Measurements from ENCODE around the gene MCL1. TPM values are rescaled to one million over a fixed set of nuclear protein-coding genes. Genes with fewer than 3 reads are reported as not detected.

Gene MCL1
- total and polyA plus RNA-seq, 10 of the 15 experiments (the other 5 are each of a cell fraction or from before 2014, with no cell fraction given), result 18.1 to 148 (median 86.4) TPM

DNA sequence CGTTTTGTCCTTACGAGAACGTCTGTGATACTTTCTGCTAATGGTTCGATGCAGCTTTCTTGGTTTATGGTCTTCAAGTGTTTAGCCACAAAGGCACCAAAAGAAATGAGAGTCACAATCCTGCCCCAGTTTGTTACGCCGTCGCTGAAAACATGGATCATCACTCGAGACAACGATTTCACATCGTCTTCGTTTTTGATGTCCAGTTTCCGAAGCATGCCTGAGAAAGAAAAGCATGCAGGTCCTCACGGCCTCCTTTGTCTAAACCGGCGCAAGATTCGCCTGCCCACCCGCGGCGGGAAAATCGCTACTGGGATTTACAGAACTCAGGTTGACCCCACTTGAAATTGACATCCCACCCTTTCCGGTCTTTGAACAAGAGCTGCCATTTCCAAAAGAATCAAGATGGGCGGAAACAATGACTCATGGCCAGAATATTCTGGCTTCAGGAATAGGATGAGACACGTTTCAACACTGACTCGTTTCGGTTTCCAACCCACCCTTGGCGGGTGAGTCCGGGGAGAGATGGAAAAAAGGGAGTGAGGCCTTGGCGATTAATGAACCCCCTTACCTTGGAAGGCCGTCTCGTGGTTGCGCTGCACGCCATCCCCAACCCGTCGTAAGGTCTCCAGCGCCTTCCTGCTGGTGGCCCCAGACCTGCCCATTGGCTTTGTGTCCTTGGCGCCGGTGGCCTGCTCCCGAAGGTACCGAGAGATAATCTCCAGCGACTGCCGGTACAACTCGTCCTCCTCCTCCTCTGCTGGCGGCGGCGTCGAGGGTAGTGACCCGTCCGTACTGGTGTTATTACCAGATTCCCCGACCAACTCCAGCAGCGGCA, 919 bp downstream of the MCL1 start (continued):
- TF ChIP-seq MEF2B (IDR thresholded peaks at IDR 0.05; ENCODE audit: partially characterized antibody, poor library complexity, severe bottlenecking) (no peak), MEF2A (IDR thresholded peaks at IDR 0.05; ENCODE audit: insufficient read depth, low read depth, low read length) (no peak), RCOR1 (conservative IDR thresholded peaks at IDR 0.05; ENCODE audit: low read depth, low read length) (no peak), ZNF622 (IDR thresholded peaks at IDR 0.05) (no peak), ZNF274 (IDR thresholded peaks at IDR 0.05; ENCODE audit: insufficient read depth, insufficient read length) (no peak), KDM1A (IDR thresholded peaks at IDR 0.05; ENCODE audit: borderline replicate concordance) (no peak), IKZF1 (conservative IDR thresholded peaks at IDR 0.05) (peak; percentile 15; the same call in 1 of the 2 replicates), DPF2 (IDR thresholded peaks at IDR 0.05) (no peak), YY1 (IDR thresholded peaks at IDR 0.05; ENCODE audit: low read depth, low read length) (peak; percentile 67; the same call in 1 of the 2 replicates), MTA2 (IDR thresholded peaks at IDR 0.05; ENCODE audit: low read depth) (no peak), KLF5 (IDR thresholded peaks at IDR 0.05; ENCODE audit: partially characterized antibody) (no peak)
- TF ChIP-seq, protein P1, sequence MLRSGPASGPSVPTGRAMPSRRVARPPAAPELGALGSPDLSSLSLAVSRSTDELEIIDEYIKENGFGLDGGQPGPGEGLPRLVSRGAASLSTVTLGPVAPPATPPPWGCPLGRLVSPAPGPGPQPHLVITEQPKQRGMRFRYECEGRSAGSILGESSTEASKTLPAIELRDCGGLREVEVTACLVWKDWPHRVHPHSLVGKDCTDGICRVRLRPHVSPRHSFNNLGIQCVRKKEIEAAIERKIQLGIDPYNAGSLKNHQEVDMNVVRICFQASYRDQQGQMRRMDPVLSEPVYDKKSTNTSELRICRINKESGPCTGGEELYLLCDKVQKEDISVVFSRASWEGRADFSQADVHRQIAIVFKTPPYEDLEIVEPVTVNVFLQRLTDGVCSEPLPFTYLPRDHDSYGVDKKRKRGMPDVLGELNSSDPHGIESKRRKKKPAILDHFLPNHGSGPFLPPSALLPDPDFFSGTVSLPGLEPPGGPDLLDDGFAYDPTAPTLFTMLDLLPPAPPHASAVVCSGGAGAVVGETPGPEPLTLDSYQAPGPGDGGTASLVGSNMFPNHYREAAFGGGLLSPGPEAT (IDR thresholded peaks at IDR 0.05; ENCODE audit: low read depth), result 0 out of 2 replicates have a peak, but pooled peaks have one; percentile 17
- TF ChIP-seq, protein P2, sequence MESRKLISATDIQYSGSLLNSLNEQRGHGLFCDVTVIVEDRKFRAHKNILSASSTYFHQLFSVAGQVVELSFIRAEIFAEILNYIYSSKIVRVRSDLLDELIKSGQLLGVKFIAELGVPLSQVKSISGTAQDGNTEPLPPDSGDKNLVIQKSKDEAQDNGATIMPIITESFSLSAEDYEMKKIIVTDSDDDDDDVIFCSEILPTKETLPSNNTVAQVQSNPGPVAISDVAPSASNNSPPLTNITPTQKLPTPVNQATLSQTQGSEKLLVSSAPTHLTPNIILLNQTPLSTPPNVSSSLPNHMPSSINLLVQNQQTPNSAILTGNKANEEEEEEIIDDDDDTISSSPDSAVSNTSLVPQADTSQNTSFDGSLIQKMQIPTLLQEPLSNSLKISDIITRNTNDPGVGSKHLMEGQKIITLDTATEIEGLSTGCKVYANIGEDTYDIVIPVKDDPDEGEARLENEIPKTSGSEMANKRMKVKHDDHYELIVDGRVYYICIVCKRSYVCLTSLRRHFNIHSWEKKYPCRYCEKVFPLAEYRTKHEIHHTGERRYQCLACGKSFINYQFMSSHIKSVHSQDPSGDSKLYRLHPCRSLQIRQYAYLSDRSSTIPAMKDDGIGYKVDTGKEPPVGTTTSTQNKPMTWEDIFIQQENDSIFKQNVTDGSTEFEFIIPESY (IDR thresholded peaks at IDR 0.05), result no peak
- TF ChIP-seq, protein P3, sequence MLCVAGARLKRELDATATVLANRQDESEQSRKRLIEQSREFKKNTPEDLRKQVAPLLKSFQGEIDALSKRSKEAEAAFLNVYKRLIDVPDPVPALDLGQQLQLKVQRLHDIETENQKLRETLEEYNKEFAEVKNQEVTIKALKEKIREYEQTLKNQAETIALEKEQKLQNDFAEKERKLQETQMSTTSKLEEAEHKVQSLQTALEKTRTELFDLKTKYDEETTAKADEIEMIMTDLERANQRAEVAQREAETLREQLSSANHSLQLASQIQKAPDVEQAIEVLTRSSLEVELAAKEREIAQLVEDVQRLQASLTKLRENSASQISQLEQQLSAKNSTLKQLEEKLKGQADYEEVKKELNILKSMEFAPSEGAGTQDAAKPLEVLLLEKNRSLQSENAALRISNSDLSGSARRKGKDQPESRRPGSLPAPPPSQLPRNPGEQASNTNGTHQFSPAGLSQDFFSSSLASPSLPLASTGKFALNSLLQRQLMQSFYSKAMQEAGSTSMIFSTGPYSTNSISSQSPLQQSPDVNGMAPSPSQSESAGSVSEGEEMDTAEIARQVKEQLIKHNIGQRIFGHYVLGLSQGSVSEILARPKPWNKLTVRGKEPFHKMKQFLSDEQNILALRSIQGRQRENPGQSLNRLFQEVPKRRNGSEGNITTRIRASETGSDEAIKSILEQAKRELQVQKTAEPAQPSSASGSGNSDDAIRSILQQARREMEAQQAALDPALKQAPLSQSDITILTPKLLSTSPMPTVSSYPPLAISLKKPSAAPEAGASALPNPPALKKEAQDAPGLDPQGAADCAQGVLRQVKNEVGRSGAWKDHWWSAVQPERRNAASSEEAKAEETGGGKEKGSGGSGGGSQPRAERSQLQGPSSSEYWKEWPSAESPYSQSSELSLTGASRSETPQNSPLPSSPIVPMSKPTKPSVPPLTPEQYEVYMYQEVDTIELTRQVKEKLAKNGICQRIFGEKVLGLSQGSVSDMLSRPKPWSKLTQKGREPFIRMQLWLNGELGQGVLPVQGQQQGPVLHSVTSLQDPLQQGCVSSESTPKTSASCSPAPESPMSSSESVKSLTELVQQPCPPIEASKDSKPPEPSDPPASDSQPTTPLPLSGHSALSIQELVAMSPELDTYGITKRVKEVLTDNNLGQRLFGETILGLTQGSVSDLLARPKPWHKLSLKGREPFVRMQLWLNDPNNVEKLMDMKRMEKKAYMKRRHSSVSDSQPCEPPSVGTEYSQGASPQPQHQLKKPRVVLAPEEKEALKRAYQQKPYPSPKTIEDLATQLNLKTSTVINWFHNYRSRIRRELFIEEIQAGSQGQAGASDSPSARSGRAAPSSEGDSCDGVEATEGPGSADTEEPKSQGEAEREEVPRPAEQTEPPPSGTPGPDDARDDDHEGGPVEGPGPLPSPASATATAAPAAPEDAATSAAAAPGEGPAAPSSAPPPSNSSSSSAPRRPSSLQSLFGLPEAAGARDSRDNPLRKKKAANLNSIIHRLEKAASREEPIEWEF (IDR thresholded peaks at IDR 0.05; ENCODE audit: insufficient replicate concordance, low read depth, low read length), result no peak
- TF ChIP-seq, protein P4, sequence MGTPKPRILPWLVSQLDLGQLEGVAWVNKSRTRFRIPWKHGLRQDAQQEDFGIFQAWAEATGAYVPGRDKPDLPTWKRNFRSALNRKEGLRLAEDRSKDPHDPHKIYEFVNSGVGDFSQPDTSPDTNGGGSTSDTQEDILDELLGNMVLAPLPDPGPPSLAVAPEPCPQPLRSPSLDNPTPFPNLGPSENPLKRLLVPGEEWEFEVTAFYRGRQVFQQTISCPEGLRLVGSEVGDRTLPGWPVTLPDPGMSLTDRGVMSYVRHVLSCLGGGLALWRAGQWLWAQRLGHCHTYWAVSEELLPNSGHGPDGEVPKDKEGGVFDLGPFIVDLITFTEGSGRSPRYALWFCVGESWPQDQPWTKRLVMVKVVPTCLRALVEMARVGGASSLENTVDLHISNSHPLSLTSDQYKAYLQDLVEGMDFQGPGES (IDR thresholded peaks at IDR 0.05), result no peak
- TF ChIP-seq, protein P5, sequence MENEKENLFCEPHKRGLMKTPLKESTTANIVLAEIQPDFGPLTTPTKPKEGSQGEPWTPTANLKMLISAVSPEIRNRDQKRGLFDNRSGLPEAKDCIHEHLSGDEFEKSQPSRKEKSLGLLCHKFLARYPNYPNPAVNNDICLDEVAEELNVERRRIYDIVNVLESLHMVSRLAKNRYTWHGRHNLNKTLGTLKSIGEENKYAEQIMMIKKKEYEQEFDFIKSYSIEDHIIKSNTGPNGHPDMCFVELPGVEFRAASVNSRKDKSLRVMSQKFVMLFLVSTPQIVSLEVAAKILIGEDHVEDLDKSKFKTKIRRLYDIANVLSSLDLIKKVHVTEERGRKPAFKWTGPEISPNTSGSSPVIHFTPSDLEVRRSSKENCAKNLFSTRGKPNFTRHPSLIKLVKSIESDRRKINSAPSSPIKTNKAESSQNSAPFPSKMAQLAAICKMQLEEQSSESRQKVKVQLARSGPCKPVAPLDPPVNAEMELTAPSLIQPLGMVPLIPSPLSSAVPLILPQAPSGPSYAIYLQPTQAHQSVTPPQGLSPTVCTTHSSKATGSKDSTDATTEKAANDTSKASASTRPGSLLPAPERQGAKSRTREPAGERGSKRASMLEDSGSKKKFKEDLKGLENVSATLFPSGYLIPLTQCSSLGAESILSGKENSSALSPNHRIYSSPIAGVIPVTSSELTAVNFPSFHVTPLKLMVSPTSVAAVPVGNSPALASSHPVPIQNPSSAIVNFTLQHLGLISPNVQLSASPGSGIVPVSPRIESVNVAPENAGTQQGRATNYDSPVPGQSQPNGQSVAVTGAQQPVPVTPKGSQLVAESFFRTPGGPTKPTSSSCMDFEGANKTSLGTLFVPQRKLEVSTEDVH (IDR thresholded peaks at IDR 0.05; ENCODE audit: low read depth, partially characterized antibody), result no peak
